Stimulated activated CD4-positive, alpha-beta T cell treated with anti-CD3 and anti-CD28 coated beads, Interleukin-1b, Interleukin-23, amount 100 ng/mL, for 1 hour (primary cell): ENCODE results near the gene DENND4A.

Source experiments
- DNase-seq, 2 donors: peaks; one replicate each; pipeline ENCODE4 v3.0.0-alpha.2; 2020; ENCODE audit warnings: low read depth in 2 of 2

Gene DENND4A

DNA sequence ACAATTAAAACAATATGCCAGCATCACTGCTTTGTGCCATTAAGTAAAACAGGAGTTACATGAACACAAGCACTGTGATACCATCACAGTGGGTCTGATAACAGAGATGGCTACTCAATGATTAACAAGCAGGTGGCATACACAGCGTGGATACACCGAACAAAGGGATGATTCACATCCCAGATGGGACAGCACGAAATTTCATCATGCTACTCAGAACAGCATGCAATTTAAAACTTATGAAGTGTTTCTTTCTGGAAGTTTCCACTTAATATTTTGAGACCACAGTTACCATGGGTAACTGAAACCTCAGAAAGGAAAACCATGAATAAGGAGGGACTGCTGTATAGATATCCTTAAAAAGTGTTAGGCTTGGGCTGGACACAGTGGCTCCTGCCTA lies 125.8 kb downstream of the DENND4A start:
- no peak for DNase-seq

GRCh38 chr15:65663521-65663920 lies 128.6 kb downstream of the DENND4A start:
- no peak for DNase-seq

- no peak for DNase-seq
Observed at GRCh38 chr15:65660927-65661326, 131.2 kb downstream of the DENND4A start.

GRCh38 chr15:65659502-65660052 lies 132.5 kb downstream of the DENND4A start:
- DNase-seq, result no peak

DNA sequence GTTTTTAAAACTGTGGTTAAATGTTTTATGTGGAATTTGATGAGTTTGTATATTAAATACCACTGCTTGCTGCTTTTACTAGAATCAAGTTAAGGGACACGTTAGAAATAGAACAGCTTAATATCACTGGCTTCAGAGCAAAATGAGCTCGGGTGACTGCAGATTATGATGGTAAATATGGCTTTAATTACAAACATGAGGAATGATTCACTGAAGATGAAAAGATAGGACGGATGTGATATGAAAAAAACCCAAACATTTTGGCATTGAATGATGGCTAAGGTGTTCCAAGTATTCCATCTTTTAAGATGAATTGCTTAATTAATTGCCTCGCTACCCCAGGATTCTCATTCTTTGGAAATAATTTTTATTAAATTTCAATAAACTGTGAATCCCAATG lies 136.6 kb downstream of the DENND4A start:
- no peak for DNase-seq

- no peak for DNase-seq
Observed at GRCh38 chr15:65655026-65655425, 137.1 kb downstream of the DENND4A start.

DNA sequence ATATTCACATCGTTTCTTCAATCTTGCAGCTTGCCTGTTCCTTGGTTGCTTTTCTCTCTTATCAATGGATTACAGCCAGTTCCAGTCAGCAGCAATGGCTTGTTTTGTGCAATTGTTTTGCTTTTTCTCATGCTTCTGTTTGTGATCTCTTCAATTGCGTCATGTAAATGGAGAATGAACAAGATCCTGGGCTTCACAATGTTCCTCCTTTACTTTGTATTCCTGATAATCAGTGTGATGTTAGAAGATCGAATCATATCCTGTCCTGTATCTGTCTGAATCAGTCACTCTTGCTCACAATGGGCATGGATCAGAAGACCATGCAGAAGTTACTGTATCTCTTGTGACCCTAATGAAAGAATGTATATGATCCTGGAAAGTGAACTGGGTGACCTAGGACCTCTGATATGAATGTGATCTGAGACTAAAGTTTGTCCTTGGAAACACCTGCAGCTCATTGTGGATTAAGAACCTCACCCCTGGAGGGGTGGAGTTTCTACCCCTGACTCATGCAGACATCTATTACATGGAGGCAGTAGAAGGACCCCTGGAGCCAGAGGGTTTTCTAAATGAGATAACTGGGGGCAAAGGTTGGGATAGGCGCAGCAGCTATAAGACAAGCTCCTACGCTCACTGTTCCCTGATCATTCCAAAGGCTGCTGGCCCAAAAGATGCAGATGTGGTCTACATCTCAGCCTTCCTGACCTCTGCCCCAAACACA lies 138.1 kb downstream of the DENND4A start:
- DNase-seq, result no peak

GRCh38 chr15:65653341-65653740 lies 138.8 kb downstream of the DENND4A start:
- DNase-seq, result no peak

DNA sequence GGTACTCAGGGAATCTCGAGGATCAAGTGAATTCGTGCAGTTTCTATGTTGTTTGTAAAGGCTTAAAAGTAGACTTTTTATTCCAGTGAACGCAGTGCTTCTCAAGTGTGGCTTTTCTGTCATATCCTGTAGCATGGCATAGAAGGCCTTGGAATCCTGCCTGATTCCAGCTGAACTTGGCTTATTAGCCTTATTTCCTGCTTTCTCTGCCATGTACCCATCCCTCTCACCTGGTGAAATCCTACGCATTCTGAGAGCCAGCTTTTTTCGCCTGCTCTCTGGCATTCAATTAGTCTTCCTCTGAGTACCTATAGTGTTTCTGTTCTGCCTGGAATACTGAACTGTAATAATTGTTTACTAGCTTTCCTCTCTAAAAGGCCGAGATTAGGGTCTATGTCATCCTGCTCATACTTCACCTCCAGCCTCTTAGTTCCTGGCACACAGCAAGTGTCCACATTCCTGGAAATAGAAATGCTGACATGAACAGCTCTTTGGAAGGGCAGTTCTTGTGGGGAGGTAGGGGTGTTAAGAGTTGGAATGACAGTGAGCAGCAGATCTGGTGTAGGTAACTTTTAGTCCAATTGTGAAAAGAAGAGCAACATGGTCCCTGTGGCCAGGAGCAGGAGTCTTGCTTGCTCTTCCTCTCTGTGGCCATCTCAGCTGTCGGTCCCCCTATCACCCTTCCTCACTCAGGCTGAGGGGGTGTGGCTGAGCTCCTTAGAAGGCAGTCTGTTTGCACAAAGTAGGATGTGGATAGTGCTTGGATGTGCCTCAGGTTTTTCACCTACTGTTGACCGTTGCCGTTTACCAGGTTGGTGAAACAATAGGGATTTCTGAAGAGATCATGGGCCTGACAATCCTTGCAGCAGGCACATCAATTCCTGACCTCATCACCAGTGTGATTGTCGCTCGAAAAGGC lies 140.0 kb downstream of the DENND4A start:
- DNase-seq, result no peak

DNA sequence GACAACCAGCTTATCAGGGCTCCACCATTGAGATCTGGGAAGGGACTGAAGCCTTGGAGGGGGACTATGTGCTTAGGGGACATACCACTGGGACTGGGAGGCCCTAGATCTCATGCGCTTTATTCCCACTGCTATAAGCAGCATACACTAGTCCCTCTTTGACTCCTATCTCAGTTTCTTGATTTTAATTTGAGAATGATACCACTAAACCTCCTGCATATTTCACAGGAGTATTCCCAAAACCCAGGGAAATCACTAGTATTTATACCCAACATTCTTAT lies 141.1 kb downstream of the DENND4A start:
- no peak for DNase-seq

DNA sequence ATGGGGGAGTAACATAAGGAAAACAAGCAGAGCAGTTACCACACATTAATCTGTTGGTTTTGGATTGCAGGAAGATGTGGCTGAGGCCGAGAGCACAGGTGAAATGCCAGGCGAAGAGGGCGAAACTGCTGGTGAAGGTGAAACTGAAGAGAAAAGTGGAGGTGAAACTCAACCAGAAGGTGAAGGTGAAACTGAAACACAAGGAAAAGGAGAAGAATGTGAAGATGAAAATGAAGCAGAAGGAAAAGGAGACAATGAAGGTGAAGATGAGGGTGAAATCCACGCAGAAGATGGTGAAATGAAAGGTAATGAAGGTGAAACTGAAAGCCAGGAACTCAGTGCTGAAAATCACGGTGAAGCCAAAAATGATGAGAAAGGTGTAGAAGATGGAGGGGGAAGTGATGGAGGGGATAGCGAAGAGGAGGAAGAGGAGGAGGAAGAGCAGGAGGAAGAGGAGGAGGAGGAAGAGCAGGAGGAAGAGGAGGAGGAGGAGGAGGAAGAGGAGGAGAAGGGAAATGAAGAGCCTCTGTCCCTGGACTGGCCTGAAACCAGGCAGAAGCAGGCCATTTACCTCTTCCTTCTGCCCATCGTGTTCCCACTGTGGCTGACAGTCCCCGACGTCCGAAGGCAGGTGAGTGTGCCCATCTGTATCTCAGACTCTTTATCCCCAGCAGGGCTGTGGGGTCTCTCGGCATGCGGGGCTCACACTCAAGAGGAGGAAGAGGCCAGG lies 141.6 kb downstream of the DENND4A start:
- DNase-seq, result no peak

DNA sequence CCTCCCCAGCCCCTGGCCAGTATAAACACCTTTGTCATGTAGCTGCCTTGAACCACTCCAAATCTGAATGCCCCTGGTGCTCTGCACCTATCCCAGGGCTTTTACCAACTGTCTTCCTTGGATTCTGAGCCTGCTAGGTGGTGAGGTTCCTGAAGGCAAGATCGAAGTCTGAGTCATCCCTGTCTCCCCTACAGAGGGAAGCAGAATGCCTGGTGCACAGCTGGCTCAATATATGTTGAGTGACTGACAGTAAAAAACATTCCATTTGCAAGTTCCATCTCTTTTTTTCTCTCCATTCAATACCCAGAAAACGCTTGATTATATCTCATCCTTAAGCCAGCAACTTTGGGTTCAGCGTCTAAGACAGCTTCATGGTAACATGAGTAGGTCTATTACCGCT lies 145.6 kb downstream of the DENND4A start:
- DNase-seq, result no peak

DNA sequence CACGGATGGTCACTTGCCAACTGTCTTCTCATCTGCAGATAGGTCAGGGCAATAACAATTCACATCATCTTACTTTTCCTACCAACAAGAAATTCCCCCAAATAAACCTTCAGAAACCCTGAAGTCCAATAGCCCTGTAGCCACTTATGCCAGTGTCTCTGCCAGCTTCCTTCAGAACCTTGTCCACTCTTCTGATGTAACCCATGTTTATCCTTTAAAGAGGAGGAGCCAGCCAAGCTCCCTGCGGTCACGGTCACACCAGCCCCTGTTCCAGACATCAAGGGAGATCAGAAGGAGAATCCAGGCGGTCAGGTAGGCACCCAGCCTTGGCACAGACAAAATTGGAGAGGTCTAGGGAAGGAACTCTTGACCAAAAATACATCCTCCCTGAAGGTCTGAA lies 146.7 kb downstream of the DENND4A start:
- no peak for DNase-seq

DNA sequence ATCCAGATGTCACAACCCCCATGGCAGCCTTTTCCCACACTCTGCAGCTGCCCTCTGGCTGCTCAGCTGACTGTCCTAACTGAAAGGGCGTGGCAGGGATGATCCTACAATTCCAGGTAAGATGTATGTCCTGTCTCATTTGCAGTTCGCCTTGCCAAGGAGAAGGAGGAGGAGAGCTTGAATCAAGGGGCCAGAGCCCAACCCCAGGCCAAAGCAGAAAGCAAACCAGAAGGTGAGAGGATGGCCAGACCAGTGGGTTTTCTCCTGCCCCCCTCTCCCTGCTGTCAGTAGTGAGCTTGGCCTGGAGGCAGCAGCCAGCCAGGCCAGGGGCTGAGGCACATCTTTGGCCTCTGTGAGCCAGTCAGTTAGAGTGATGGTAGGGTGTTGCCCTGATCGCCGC lies 147.8 kb downstream of the DENND4A start:
- no peak for DNase-seq

DNA sequence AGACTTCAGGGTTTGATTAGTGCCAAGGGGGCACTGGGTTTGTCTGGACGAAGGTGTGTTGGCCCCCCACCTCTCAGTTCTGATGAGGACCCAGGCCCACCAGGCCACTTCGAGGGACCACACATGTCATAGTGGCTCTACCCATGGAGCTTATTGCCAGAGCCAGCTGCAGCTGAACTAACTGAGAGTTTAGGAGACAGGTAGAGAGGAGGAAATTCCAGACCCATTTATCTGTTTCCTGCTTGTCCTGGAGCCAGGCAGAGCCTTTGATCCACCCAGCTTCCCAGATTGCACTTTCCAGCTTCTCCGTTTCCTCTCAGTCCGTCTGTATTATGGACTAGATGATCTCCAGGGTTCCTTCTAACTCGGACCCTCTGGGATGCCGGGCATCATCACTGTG lies 149.5 kb downstream of the DENND4A start:
- DNase-seq, result no peak

DNA sequence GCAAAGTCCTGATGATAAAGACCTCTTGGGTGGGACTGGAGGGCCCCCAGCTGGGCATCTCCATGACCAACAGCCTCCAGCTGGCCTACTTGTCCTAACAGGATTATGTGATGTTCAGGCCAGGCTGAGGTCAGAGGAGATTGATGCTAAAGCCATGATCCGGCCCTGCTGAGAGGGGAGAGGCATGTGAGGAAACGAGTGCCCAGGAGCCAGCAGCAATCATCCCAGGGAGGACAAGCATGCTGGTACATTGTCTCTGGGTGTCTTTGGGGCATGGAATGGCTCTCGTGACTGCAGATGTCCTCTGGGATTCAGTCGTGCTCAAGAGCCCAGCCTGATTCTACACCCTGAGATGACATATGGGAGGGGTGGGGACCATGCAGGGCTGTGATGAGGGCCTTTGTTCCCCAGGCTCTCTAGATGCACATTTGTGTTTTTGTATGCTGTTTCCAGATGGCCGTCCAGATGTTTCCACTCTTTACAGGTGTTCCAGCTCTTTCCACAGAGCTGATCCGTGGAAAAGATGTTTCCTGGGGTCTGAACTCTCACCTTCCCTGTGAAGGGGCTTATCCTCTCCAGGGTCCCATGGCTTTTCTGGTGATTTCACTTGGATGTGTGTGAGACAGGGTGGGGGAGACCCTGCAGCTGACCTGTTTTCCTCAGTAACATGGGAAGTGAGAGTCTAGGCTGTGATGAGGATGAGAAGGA lies 150.2 kb downstream of the DENND4A start:
- DNase-seq, result no peak

DNA sequence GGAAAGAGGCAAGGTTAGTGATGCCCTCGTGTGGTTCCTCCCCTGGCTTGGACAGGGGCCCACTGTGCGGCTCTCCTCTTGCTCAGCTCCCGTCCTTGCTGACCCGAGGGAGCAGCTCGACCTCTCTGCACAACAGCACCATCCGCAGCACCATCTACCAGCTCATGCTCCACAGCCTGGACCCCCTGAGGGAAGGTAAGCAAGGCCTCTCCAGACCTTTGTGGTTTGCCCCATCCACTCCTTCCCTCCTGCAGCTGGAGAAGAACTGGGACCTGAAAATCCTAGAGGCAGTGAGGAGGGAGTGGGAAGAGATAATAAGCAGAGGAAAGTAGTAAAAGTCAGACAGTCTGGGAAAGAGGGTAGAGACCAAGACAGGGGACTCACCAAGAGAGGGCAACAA lies 152.6 kb downstream of the DENND4A start:
- DNase-seq, result no peak

DNA sequence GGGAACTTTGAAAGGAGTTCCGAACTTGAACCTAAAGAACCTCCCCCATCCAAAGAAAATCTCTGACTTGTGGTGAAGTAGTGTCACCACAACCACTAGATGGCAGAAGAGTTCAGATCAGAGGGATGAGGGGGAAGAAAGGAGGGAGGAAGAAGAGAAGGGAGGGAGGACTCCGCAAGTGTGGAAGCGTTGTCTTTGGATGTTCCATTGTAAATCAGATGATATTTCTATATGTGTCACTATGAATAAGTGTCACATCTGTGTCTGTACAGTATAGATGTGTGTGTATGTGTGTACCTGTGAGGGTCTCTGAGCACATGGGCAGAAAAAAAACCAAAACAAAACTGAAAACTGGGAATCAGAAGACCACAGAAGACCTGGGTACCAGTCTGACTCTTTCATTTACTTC lies 153.4 kb downstream of the DENND4A start:
- DNase-seq, result no peak

GRCh38 chr15:65638109-65638508 lies 154.0 kb downstream of the DENND4A start:
- DNase-seq, result no peak

DNA sequence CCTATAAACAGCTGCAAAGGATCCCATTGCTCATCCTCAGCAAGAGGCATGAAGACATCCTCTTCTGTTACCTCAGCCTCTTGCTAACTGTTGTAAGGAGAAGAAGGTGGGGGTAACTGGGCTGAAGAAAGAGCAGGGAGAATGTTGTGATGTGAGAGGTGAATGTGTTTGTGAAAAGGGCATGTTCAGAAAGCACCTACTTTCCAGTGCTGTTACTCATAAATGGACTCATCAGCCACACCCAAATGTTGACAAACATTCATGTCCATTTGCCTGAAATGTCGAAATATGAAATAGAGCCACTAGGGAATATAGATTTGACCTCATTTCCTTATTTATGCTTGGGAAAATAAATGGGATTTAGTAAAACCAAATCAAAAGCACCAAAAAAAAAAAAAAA lies 157.7 kb downstream of the DENND4A start:
- DNase-seq, result no peak

DNA sequence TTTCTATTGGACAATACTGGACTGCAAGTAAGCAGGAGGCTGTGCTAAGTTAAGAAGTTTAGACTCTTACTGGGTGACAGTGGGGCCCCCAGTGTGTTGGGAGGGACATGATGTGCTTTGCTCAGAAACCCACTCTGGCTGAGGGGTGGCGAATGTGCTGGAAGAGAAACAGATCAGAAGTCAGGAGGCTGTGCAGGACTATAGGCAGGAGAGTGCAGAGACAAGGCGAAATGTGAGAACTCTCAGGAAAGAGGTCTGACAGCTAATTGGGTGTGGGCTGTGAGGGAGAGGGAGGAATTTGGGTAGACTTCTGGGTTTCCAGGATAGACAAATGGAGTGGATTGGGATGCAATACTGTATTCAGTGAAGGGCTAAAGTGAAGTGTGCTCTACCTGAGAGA lies 158.3 kb downstream of the DENND4A start:
- no peak for DNase-seq
